GM20431 (cell line): ENCODE measurements around the gene DUSP9.
"Not testable (repeated sequence)": the region's sequence is repeated elsewhere in the genome, so short reads cannot be mapped to it uniquely, and the experiment has no call there.

Experiments
- in situ Hi-C: fragments of 300-500 bp; cut with MseI, MboI; formaldehyde crosslinking; loops from one replicate; pipeline ENCODE4 v1.15.0; 2020; ENCODE audit warnings: low sequenced_read_pairs; ENCODE audit not compliant: unreplicated experiment

Gene DUSP9

GRCh38 chrX:153688071-153688470 is 41.1 kb downstream of the DUSP9 start:
- in situ Hi-C loops, result no loop called here

DNA sequence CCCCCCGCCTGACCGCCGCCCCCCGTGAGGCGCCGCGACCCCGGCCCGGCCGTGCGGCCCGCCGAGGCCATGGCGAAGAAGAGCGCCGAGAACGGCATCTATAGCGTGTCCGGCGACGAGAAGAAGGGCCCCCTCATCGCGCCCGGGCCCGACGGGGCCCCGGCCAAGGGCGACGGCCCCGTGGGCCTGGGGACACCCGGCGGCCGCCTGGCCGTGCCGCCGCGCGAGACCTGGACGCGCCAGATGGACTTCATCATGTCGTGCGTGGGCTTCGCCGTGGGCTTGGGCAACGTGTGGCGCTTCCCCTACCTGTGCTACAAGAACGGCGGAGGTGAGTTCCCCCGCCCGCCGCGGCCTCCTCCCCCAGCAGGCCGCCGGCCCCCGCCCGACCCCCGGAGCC is 41.5 kb downstream of the DUSP9 start:
- in situ Hi-C loops, result no loop called here

GRCh38 chrX:153688911-153689590 is 42.0 kb downstream of the DUSP9 start:
- in situ Hi-C loops, result no loop called here

DNA sequence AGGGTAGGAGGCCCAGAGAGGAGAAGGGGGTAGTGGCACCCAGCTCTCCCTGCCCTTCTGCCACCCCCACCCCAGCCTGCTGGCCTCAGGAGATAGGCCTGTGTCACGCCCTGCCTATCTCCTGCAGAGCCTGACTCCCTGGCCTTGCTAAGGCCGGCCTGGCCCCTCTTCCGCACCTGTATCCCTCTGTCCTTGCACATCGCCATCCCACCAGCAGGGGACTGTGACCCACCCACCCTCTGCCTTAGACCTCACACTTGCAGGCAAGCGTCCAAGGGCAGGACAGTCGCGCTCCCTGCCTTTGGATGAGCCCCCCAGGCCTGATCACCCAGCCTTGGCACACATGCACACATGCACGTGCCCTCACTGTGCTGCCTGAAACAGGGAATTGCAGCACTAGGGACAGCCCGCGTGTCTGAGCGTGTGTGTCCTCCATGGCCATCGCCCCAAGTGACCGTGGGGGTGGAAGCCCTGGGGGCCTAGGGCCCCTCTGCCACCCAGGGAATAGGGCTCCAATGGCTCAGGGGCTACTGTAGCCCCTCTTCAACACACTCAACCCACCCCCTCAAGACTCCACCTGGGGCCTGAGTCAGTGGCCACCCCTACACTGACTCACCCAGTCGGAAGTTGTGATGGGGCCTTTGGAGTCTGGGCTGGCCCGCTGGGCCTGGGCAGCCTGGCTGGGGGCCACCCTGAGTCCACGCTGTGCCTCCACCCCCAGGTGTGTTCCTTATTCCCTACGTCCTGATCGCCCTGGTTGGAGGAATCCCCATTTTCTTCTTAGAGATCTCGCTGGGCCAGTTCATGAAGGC is 42.9 kb downstream of the DUSP9 start:
- in situ Hi-C loops, result no loop called here

DNA sequence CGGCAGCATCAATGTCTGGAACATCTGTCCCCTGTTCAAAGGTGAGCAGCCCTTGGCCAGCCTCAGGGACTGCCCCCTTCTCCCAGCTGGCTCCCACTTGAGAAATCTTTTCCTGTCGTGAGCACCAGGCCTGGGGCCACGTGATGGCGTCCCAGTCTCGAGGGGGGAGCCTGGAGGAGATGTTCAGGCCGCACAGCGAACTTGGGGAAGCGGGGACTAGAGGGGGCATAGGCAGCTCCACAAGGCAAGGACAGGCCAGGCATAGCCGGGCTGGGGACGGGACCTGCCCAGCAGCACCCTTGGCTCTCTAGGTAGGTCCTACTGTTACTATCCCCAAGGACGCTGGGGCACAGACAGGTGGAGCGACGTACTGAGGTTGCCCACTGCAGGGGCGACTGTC is 43.5 kb downstream of the DUSP9 start:
- in situ Hi-C loops, result no loop called here

- in situ Hi-C loops, result not testable (repeated sequence)
Measured at GRCh38 chrX:153691032-153691827, 44.2 kb downstream of the DUSP9 start.

DNA sequence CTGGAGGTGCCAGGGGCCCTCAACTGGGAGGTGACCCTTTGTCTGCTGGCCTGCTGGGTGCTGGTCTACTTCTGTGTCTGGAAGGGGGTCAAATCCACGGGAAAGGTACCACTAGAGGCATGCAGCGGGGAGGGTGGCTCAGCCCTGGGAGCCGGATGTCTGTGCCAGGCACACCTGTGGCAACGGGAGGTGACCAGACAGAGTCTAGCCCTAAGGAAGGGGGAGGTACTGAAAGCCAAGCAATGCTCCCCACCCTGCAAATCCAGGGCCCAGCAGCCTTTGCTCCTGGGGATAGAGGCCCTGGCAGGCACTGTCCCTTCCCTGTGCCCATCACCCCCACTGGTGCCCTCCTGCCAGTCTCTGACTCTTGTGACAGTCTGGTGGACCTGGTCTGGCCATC is 45.0 kb downstream of the DUSP9 start:
- in situ Hi-C loops, result no loop called here

GRCh38 chrX:153692611-153693156 is 45.7 kb downstream of the DUSP9 start:
- in situ Hi-C loops, result no loop called here

- in situ Hi-C loops, result no loop called here
Measured at GRCh38 chrX:153693216-153694086, 46.4 kb downstream of the DUSP9 start.

GRCh38 chrX:153694256-153694655 is 47.3 kb downstream of the DUSP9 start:
- in situ Hi-C loops, result not testable (repeated sequence)

GRCh38 chrX:153694687-153695270 is 47.8 kb downstream of the DUSP9 start:
- in situ Hi-C loops, result no loop called here

DNA sequence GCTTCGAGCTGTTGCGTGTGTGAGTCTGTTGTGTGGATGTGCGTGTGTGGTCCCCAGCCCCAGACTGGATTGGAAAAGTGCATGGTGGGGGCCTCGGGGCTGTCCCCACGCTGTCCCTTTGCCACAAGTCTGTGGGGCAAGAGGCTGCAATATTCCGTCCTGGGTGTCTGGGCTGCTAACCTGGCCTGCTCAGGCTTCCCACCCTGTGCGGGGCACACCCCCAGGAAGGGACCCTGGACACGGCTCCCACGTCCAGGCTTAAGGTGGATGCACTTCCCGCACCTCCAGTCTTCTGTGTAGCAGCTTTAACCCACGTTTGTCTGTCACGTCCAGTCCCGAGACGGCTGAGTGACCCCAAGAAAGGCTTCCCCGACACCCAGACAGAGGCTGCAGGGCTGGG is 49.1 kb downstream of the DUSP9 start:
- in situ Hi-C loops, result no loop called here

DNA sequence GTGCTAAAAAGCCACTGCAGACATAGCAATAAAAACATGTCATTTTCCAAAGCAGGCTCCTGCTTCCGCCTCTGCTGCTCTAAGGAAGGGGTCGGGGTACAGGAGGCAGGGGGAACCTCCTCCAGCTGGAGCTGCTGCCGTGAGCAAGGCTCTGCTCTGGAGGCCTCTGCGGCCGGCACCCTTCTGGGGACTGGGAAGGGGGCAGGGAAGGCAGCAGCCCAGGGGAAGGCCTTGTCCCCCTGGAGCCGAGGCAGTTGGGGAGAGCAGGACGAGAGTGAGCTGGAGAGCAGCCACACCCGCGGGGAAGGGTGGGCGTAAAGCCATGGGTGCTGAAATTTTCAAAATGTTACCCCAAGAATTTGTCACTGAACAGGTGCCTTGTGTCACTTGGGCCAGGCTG is 49.5 kb downstream of the DUSP9 start:
- in situ Hi-C loops, result not testable (repeated sequence)

DNA sequence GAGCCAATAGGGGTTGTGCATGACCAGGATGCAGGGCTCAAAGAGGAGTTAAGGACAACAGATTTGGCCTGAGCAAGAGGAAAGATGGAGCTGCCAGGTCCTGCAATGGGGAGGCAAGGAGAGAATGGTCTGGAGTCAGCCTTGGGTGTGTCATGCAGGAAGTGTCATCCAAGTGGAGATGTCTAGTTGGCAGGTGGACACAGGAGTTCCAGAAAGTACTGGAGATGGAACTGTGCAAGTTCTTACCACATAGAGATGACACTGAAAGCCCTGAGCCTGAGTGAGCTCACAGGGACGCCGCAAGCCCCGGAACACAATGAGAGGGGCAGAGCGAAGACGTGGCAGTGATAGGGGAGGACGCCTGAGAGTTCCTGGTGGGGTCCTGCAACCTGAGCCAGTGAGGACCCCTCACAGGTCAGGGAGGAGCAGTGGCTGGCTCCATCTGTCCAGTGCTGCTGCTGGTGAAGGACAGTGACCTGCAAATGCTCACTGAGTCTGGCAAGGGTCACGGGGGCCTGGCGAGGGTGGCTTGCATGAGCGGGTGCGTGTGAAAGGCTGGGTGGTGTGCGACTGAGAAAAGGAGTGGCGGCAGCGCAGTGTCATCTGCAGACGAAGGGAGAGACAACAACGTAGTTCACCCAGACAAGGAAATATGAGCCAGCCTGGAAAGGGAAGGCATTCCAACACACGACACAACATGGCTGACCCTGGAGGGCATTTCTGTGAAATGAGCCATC is 50.2 kb downstream of the DUSP9 start:
- in situ Hi-C loops, result not testable (repeated sequence)

GRCh38 chrX:153697924-153698865 is 51.2 kb downstream of the DUSP9 start:
- in situ Hi-C loops, result no loop called here

DNA sequence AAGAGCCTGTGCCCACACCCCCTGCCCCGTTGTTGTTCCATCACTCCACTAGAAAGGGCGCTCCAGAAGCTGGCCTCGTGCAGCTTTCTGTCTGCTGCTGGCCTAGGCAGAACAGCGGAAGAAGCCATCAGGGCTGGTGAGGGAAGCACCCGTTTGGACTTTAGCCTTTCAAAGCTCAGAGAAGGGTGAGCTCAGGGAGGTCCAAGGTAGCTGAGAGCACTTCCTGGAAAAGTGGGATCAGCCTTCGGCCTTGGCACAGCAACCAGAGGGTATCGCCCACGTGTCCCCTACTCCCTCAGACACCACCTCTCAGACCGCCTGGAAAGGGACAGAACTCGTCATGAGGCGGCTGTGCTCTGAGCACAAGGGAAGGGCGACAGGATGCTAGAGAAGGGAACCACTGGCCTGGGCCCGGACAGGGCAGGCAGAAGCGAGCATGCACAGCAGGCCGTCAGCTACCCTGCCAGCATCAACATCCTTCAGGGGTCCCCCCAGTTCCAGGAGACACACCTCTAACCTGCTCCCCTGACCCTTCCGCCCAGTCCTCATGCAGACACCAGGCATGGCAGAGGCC is 52.3 kb downstream of the DUSP9 start:
- in situ Hi-C loops, result not testable (repeated sequence)

DNA sequence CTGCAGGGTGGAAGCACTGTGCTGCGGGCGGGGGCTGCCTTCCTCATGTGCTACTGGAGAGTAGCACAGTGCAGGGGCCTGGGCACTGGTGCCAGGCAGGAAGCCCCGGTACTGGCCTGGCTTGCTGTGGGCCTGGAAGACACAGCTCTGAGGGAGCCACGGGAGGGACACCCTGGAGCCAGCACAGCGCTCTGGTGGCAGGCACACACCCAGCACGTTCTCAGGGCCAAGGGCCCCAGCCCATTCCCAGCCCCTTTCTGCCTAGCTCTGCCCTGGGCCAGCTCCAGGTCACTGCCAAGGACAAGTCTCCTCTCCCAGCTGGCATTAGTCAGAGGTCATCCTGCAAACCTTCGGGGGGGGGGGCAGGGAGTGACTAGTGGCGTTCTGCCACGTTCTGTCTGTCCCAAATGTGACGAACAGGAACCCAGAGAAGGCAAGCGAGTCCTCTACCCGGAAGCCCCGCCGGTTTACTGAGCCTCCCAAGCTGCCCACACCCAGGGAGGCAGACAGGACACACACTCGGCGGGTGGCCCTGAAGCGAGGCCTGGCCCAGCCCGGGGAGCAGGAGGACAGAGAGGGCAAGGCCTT is 52.9 kb downstream of the DUSP9 start:
- in situ Hi-C loops, result not testable (repeated sequence)
